OCI-LY1 (cell line): ENCODE measurements around the gene FBLIM1.

Source experiments
- H2AFZ ChIP-seq: fragments of 200-600 bp; sonication (generic), shearing (Covaris generic); 2 replicates; pipeline ENCODE4 v1.6.0; 2014; ENCODE audit warnings: antibody characterized with exemption, mild to moderate bottlenecking, low read length
- H3F3A ChIP-seq: fragments of 200-600 bp; sonication (generic), shearing (Covaris generic); 2 replicates; pipeline ENCODE4 v1.6.0; 2014; ENCODE audit warnings: mild to moderate bottlenecking, antibody characterized with exemption, low read length, moderate library complexity; ENCODE audit not compliant: insufficient read depth
- H3K27ac ChIP-seq: fragments of 200-600 bp; sonication (generic); 2 replicates; pipeline ENCODE4 v1.5.1; 2014; ENCODE audit warnings: low read length, mixed run types, mild to moderate bottlenecking, low read depth; ENCODE audit not compliant: poor library complexity, severe bottlenecking
- H3K27me3 ChIP-seq: fragments of 200-600 bp; sonication (generic); 2 replicates; pipeline ENCODE4 v1.6.0; 2014; ENCODE audit warnings: antibody characterized with exemption, mild to moderate bottlenecking, low read length, moderate library complexity; ENCODE audit not compliant: insufficient read depth
- H3K36me3 ChIP-seq: fragments of 200-600 bp; sonication (generic); 2 replicates; pipeline ENCODE4 v1.6.1; 2014; ENCODE audit warnings: mild to moderate bottlenecking, antibody characterized with exemption, low read length, moderate library complexity, mixed read lengths; ENCODE audit not compliant: insufficient read depth
- H3K4me1 ChIP-seq: fragments of 200-600 bp; sonication (generic); 2 replicates; pipeline ENCODE4 v1.5.1; 2014; ENCODE audit warnings: mild to moderate bottlenecking, low read length, moderate library complexity; ENCODE audit not compliant: insufficient read depth, severe bottlenecking
- H3K4me2 ChIP-seq: fragments of 200-600 bp; sonication (generic), shearing (Covaris generic); 2 replicates; pipeline ENCODE4 v1.6.1; 2014; ENCODE audit warnings: low read length
- H3K4me3 ChIP-seq: fragments of 200-600 bp; sonication (generic); 2 replicates; pipeline ENCODE4 v1.5.1; 2014; ENCODE audit warnings: low read length, low read depth, mild to moderate bottlenecking, mixed read lengths; ENCODE audit not compliant: poor library complexity, severe bottlenecking
- H3K79me2 ChIP-seq: fragments of 200-600 bp; shearing (Covaris generic); 2 replicates; pipeline ENCODE4 v1.6.1; 2016; ENCODE audit warnings: mixed run types, low read length, mixed read lengths; ENCODE audit not compliant: insufficient read depth
- H3K9ac ChIP-seq: fragments of 200-600 bp; sonication (generic), shearing (Covaris generic); 2 replicates; pipeline ENCODE4 v1.6.1; 2014; ENCODE audit warnings: mild to moderate bottlenecking, low read length, mixed read lengths
- H3K9me2 ChIP-seq: fragments of 200-600 bp; sonication (generic), shearing (Covaris generic); 2 replicates; pipeline ENCODE4 v1.6.1; 2014; ENCODE audit warnings: low read depth, mild to moderate bottlenecking, low read length, mixed read lengths
- H3K9me3 ChIP-seq: fragments of 200-600 bp; shearing (Covaris generic); 2 replicates; pipeline ENCODE4 v1.6.1; 2014; ENCODE audit warnings: low read length, mixed read lengths
- H4K20me1 ChIP-seq: fragments of 200-600 bp; sonication (generic), shearing (Covaris generic); 2 replicates; pipeline ENCODE4 v1.6.0; 2016; ENCODE audit warnings: mild to moderate bottlenecking, low read length; ENCODE audit not compliant: insufficient read depth
- CTCF ChIP-seq: fragments of 200-600 bp; sonication (generic), shearing (Covaris generic); IDR thresholded peaks from 2 replicates; pipeline ENCODE4 v1.5.1; 2017; ENCODE audit warnings: mild to moderate bottlenecking, antibody characterized with exemption, low read length, moderate library complexity, mixed read lengths
- EZH2 ChIP-seq: fragments of 200-600 bp; sonication (generic), shearing (Covaris generic); IDR thresholded peaks from 2 replicates; pipeline ENCODE4 v1.8.0; 2017; ENCODE audit warnings: borderline replicate concordance, mixed run types, mild to moderate bottlenecking, antibody characterized with exemption, low read length, moderate library complexity, mixed read lengths

The FBLIM1 gene, protein sequence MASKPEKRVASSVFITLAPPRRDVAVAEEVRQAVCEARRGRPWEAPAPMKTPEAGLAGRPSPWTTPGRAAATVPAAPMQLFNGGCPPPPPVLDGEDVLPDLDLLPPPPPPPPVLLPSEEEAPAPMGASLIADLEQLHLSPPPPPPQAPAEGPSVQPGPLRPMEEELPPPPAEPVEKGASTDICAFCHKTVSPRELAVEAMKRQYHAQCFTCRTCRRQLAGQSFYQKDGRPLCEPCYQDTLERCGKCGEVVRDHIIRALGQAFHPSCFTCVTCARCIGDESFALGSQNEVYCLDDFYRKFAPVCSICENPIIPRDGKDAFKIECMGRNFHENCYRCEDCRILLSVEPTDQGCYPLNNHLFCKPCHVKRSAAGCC

DNA sequence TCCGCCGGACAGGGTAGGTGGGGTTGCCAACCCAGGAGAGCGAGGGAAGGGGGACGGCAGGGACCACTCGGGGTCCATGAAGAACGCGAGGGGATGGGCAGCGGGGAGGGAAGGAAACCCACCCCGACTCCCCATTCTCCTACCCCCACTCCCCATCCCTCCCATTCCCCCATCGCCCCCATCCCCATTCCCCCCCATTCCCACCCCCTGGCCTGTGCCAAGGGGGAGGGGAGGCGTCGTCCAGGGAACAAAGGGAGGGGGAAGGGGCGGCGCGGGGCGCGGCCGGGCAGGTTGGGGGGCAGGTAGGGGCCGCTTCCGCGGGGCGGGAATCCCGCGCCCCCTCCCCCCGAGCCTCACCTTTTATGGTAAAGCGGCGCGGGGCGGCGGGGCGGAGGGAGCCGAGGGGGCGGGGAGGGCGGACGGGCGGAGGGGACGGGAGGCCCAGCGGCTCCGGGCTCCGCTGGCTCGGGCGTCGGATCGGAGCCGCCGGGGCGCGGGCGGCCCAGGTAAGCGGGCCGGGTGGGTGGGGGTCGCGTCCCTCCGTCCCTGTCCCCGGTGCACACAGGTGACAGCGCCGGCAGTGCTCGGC lies at the start of gene FBLIM1:
Gene FBLIM1 (plus strand): TSS at position 453 of the 589 bp plus-strand sequence. CDS start 6,189 bp downstream, outside the sequence.
- H3K79me2 ChIP-seq: no peaks in the 10 kb centered on the region
- TF ChIP-seq EZH2: no peak
- no peak for TF ChIP-seq CTCF
- peaks cover 3% of the 10 kb centered on the region; the same call in 1 of the 2 replicates for H3K27me3 ChIP-seq
- H3F3A ChIP-seq: no peaks in the 10 kb centered on the region
- H3K9me2 ChIP-seq: no peaks in the 10 kb centered on the region
- H3K4me2 ChIP-seq: no peak within 1 kb of the TSS
- no peaks in the 10 kb centered on the region for H3K4me1 ChIP-seq
- H3K4me3 ChIP-seq: no peak within 1 kb of the TSS
- H3K27ac ChIP-seq: no peak within 1 kb of the TSS
- no peaks in the 10 kb centered on the region for H3K9me3 ChIP-seq
- no peak within 1 kb of the TSS for H3K9ac ChIP-seq
- H2AFZ ChIP-seq: no peak within 1 kb of the TSS
- H3K36me3 ChIP-seq: no peaks in the 10 kb centered on the region
- no peaks in the 10 kb centered on the region for H4K20me1 ChIP-seq

DNA sequence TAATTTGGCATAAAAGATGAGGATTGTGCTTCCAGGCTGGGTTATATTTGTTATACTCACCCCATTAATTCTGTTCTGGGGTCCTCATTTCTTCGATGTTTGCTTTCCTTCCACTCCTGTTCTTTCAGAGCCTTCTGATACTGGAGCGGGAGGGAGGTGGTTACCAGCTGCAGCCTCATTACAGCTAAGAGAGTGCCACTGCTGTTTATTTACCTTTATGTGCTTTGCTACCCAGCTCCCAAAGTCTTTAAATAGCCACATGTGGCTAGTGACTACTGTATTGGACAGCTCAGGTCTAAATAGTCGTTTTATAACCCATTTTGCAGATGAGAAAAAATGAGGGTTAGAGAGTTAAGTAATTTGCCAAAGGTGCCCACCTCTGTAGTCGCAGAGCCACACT lies 49.4 kb upstream of the FBLIM1 start:
- H3K9me3 ChIP-seq: no peaks in the 10 kb centered on the region
- peaks cover 9% of the 10 kb centered on the region for H3K4me1 ChIP-seq
- H3K9me2 ChIP-seq: no peaks in the 10 kb centered on the region
- no peak for TF ChIP-seq EZH2
- no peak for TF ChIP-seq CTCF
- no peak overlapping the region for H3K9ac ChIP-seq
- no peaks in the 10 kb centered on the region for H4K20me1 ChIP-seq
- no peaks in the 10 kb centered on the region for H3K27me3 ChIP-seq
- no peak overlapping the region for H3K4me2 ChIP-seq
- H2AFZ ChIP-seq: no peak overlapping the region
- no peak overlapping the region for H3K4me3 ChIP-seq
- no peak overlapping the region for H3K27ac ChIP-seq
- no peaks in the 10 kb centered on the region; the same call in 1 of the 2 replicates for H3K36me3 ChIP-seq
- no peaks in the 10 kb centered on the region for H3F3A ChIP-seq
- H3K79me2 ChIP-seq: no peaks in the 10 kb centered on the region

- Histone ChIP-seq H3F3A (no peaks in the 10 kb centered on the region), H3K9me3 (no peaks in the 10 kb centered on the region), H3K79me2 (no peaks in the 10 kb centered on the region), H3K9me2 (no peaks in the 10 kb centered on the region), H3K4me1 (peaks cover 9% of the 10 kb centered on the region), H3K4me3 (no peak overlapping the region), H3K36me3 (peaks cover 11% of the 10 kb centered on the region; the same call in 1 of the 2 replicates), H4K20me1 (no peaks in the 10 kb centered on the region), H3K27me3 (no peaks in the 10 kb centered on the region), H3K4me2 (no peak overlapping the region), H3K9ac (no peak overlapping the region), H3K27ac (no peak overlapping the region), H2AFZ (no peak overlapping the region)
- TF ChIP-seq EZH2 (no peak), CTCF (no peak)
Measured at GRCh38 chr1:15712168-15712567, 46.4 kb upstream of the FBLIM1 start.
